ENCODE data around the gene TMED1. TPM values are rescaled to one million over a fixed set of nuclear protein-coding genes. Genes with fewer than 3 reads are reported as not detected.

TMED1 gene
- total and polyA plus RNA-seq, 9 of the 15 experiments (the other 6 are each of a cell fraction or from before 2014, with no cell fraction given): 0.86 to 30.2 (median 23.5) TPM

DNA sequence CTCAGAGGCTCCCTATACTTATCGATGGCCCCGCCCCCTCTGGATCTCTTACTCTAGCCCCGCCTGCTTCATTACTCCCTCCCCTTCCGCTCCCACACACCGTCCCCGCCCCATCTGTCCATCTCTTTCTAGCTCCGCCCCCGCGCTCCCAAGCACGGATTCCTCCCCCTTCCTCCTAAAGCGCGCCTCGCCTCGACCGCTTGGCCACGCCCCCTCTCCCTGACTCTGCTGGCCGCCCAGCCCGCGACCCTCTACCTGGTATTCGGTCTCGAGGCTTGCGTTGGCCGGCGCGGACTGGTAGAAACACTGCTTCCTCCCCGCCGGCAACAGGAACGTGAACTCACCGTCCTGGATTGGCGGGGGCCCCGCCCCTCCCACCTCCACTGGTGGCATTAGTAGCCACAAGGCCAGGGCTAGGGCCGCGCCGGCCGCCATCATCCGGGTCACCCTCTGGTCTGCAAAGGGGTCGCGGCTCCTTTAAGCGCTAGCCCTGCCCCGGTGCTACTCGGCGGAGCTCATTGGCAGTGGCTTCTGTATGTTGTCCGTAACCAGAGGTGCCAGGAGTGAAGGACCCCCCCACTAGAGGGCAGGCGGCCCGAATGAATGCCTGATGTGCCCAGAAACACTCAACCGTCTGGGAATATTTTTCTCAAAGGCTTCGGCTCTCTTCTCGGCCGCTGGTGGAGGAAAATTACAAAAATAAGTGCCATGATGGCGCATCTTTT is at the start of gene TMED1 (continued):
- TF ChIP-seq NR3C1 (CRISPR knock-in tag; IDR thresholded peaks at IDR 0.05) (no peak), ZNF668 (CRISPR knock-in tag; IDR thresholded peaks at IDR 0.05) (no peak), TRIM28 (IDR thresholded peaks at IDR 0.05) (no peak; the same call in 1 of the 2 replicates), JUND (IDR thresholded peaks at IDR 0.05; ENCODE audit: borderline replicate concordance, low read depth, low read length) (no peak), JUND (tag; IDR thresholded peaks at IDR 0.05; ENCODE audit: borderline replicate concordance, low read depth, low read length) (no peak), HCFC1 (IDR thresholded peaks at IDR 0.05; ENCODE audit: low read depth, low read length) (no peak; the same call in 1 of the 2 replicates), YBX1 (IDR thresholded peaks at IDR 0.05) (no peak), ZNF589 (CRISPR knock-in tag; IDR thresholded peaks at IDR 0.05; ENCODE audit: low read depth) (no peak), SAP30 (IDR thresholded peaks at IDR 0.05; ENCODE audit: borderline replicate concordance, insufficient read depth, low read depth, low read length, poor library complexity, severe bottlenecking) (no peak), ZNF143 (CRISPR knock-in tag; IDR thresholded peaks at IDR 0.05) (no peak), HNRNPL (IDR thresholded peaks at IDR 0.05; ENCODE audit: low read depth, low read length) (no peak), KHSRP (IDR thresholded peaks at IDR 0.05) (no peak), E2F3 (CRISPR knock-in tag; IDR thresholded peaks at IDR 0.05) (peak; percentile 15; the same call in 1 of the 2 replicates), SIN3B (IDR thresholded peaks at IDR 0.05; ENCODE audit: low read depth) (peak; percentile 41; the same call in 1 of the 2 replicates), MAFF (IDR thresholded peaks at IDR 0.05; ENCODE audit: low read length) (no peak), ZNF780A (CRISPR knock-in tag; IDR thresholded peaks at IDR 0.05) (no peak)
- TF ChIP-seq, protein P1, sequence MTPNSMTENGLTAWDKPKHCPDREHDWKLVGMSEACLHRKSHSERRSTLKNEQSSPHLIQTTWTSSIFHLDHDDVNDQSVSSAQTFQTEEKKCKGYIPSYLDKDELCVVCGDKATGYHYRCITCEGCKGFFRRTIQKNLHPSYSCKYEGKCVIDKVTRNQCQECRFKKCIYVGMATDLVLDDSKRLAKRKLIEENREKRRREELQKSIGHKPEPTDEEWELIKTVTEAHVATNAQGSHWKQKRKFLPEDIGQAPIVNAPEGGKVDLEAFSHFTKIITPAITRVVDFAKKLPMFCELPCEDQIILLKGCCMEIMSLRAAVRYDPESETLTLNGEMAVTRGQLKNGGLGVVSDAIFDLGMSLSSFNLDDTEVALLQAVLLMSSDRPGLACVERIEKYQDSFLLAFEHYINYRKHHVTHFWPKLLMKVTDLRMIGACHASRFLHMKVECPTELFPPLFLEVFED (CRISPR knock-in tag; conservative IDR thresholded peaks at IDR 0.05): no peak
- TF ChIP-seq, protein P2, sequence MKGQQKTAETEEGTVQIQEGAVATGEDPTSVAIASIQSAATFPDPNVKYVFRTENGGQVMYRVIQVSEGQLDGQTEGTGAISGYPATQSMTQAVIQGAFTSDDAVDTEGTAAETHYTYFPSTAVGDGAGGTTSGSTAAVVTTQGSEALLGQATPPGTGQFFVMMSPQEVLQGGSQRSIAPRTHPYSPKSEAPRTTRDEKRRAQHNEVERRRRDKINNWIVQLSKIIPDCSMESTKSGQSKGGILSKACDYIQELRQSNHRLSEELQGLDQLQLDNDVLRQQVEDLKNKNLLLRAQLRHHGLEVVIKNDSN (CRISPR knock-in tag; IDR thresholded peaks at IDR 0.05): no peak
- TF ChIP-seq, protein P3, sequence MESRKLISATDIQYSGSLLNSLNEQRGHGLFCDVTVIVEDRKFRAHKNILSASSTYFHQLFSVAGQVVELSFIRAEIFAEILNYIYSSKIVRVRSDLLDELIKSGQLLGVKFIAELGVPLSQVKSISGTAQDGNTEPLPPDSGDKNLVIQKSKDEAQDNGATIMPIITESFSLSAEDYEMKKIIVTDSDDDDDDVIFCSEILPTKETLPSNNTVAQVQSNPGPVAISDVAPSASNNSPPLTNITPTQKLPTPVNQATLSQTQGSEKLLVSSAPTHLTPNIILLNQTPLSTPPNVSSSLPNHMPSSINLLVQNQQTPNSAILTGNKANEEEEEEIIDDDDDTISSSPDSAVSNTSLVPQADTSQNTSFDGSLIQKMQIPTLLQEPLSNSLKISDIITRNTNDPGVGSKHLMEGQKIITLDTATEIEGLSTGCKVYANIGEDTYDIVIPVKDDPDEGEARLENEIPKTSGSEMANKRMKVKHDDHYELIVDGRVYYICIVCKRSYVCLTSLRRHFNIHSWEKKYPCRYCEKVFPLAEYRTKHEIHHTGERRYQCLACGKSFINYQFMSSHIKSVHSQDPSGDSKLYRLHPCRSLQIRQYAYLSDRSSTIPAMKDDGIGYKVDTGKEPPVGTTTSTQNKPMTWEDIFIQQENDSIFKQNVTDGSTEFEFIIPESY (CRISPR knock-in tag; IDR thresholded peaks at IDR 0.05): no peak
- TF ChIP-seq, protein P4, sequence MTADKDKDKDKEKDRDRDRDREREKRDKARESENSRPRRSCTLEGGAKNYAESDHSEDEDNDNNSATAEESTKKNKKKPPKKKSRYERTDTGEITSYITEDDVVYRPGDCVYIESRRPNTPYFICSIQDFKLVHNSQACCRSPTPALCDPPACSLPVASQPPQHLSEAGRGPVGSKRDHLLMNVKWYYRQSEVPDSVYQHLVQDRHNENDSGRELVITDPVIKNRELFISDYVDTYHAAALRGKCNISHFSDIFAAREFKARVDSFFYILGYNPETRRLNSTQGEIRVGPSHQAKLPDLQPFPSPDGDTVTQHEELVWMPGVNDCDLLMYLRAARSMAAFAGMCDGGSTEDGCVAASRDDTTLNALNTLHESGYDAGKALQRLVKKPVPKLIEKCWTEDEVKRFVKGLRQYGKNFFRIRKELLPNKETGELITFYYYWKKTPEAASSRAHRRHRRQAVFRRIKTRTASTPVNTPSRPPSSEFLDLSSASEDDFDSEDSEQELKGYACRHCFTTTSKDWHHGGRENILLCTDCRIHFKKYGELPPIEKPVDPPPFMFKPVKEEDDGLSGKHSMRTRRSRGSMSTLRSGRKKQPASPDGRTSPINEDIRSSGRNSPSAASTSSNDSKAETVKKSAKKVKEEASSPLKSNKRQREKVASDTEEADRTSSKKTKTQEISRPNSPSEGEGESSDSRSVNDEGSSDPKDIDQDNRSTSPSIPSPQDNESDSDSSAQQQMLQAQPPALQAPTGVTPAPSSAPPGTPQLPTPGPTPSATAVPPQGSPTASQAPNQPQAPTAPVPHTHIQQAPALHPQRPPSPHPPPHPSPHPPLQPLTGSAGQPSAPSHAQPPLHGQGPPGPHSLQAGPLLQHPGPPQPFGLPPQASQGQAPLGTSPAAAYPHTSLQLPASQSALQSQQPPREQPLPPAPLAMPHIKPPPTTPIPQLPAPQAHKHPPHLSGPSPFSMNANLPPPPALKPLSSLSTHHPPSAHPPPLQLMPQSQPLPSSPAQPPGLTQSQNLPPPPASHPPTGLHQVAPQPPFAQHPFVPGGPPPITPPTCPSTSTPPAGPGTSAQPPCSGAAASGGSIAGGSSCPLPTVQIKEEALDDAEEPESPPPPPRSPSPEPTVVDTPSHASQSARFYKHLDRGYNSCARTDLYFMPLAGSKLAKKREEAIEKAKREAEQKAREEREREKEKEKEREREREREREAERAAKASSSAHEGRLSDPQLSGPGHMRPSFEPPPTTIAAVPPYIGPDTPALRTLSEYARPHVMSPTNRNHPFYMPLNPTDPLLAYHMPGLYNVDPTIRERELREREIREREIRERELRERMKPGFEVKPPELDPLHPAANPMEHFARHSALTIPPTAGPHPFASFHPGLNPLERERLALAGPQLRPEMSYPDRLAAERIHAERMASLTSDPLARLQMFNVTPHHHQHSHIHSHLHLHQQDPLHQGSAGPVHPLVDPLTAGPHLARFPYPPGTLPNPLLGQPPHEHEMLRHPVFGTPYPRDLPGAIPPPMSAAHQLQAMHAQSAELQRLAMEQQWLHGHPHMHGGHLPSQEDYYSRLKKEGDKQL (CRISPR knock-in tag; IDR thresholded peaks at IDR 0.05; ENCODE audit: borderline replicate concordance): no peak

Data from K562 (cell line).